GM21381 (cell line): ENCODE measurements around the gene TBX1.

Experiments used
- ATAC-seq: cut with Tn5 transposase; IDR thresholded peaks from one replicate; pipeline ENCODE4 v1.9.1; 2021; ENCODE audit warnings: mild to moderate bottlenecking, moderate library complexity; ENCODE audit not compliant: unreplicated experiment

The TBX1 gene

GRCh38 chr22:19797086-19798002 is 36.8 kb downstream of the TBX1 start:
- no peak for ATAC-seq

- no peak for ATAC-seq
Measured at GRCh38 chr22:19798003-19798665, 37.6 kb downstream of the TBX1 start.

- no peak for ATAC-seq
Measured at GRCh38 chr22:19798891-19799293, 38.3 kb downstream of the TBX1 start.

- no peak for ATAC-seq
Measured at GRCh38 chr22:19799322-19800190, 39.0 kb downstream of the TBX1 start.

GRCh38 chr22:19800306-19800705 is 39.7 kb downstream of the TBX1 start:
- ATAC-seq, result no peak

- ATAC-seq, result no peak
Measured at GRCh38 chr22:19800761-19801244, 40.2 kb downstream of the TBX1 start.

- no peak for ATAC-seq
Measured at GRCh38 chr22:19801340-19802000, 40.9 kb downstream of the TBX1 start.

- no peak for ATAC-seq
Measured at GRCh38 chr22:19802001-19802893, 41.7 kb downstream of the TBX1 start.

GRCh38 chr22:19802894-19803735 is 42.5 kb downstream of the TBX1 start:
- no peak for ATAC-seq

GRCh38 chr22:19803736-19804267 is 43.2 kb downstream of the TBX1 start:
- no peak for ATAC-seq

GRCh38 chr22:19805821-19806212 is 45.2 kb downstream of the TBX1 start:
- no peak for ATAC-seq

- ATAC-seq, result no peak
Measured at GRCh38 chr22:19806213-19807160, 45.9 kb downstream of the TBX1 start.

GRCh38 chr22:19807161-19807913 is 46.8 kb downstream of the TBX1 start:
- ATAC-seq, result no peak

- no peak for ATAC-seq
Measured at GRCh38 chr22:19807914-19808872, 47.6 kb downstream of the TBX1 start.

GRCh38 chr22:19808873-19809478 is 48.4 kb downstream of the TBX1 start:
- ATAC-seq, result no peak
